Activated CD4-positive, alpha-beta T cell treated with anti-CD3 and anti-CD28 coated beads, Interleukin-2, amount 50 U/mL, for 24 hours (primary cell): Measurements from ENCODE around the gene PPP1R9B.

ENCODE experiments used
- DNase-seq, 2 donors: peaks; one replicate each; pipeline ENCODE4 v3.0.0-alpha.2; 2020; ENCODE audit warnings: low read depth in 1 of 2, low spot score in 1 of 2

PPP1R9B gene

DNA sequence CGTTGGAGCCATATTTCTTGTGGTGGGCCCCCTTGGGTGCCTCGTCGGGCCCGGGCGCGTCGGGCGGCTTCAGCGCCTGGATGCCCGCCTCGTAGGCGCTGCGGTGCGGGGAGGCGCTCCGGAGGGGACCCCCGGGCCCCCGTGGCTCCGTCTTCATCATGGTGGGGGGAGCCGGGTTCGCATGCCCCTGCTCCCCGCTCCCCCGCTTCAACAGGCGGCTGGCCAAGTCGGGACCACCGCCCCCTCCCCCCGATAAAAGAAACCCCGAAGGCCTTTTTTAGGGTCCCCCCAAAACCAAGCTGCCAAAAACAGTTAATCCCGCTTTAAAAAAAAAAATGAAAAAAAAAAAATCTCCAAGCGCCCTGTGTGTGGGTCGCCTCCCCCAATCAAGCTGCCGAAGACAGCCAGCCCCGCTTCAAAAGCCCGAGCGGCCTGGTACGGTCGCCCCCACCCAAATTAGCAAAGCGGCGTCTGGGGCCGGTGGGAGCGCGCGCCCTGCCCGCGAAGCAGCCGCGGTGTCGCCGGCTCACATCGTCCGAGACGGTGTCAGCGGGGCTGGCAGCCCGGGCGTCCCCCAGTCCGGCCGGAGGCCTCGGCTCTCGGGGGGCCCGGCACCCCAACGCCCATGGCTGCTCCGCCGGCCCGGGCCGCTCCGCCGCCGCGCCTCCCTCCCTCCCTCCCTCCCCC is at the start of gene PPP1R9B:
TSS of gene PPP1R9B (minus strand) at position 324 of the 687 bp plus-strand sequence. CDS start at position 160, 164 bp downstream.
- no peak for DNase-seq

DNA sequence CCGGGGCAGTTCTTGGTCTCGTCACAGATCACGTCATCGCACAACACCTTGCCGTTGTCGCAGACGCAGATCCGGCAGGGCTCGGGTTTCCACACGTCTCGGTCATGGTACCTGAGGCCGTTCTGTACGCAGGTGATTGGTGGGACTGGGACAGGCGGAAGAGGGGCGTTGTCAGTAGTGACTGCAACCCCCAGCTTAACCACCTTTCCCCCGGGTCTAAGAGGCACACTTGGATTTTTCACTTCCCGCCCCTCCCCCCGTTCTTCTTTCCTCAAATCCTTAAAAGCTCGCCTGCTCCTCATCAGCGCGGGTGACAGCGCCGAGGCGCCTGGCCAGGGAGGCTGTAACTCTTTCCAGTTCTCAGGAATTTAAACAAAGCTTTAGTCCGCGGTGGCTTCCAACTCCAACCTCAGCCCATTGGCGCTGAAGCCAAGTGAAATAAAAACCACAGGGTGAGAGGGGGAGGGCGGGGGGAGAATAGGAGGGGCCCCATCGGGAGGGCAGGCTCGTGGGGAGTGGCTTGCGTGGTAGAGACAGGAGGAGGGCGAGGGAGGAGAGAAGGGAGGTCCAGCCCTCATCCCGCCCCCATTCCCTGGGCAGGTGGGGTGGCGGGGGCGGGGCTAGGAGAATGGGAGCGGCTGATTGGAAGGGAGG is 49.5 kb upstream of the PPP1R9B start:
- peak; percentile 14 to 36 for DNase-seq

GRCh38 chr17:50199211-50199802 is 48.8 kb upstream of the PPP1R9B start:
- DNase-seq, result no peak

DNA sequence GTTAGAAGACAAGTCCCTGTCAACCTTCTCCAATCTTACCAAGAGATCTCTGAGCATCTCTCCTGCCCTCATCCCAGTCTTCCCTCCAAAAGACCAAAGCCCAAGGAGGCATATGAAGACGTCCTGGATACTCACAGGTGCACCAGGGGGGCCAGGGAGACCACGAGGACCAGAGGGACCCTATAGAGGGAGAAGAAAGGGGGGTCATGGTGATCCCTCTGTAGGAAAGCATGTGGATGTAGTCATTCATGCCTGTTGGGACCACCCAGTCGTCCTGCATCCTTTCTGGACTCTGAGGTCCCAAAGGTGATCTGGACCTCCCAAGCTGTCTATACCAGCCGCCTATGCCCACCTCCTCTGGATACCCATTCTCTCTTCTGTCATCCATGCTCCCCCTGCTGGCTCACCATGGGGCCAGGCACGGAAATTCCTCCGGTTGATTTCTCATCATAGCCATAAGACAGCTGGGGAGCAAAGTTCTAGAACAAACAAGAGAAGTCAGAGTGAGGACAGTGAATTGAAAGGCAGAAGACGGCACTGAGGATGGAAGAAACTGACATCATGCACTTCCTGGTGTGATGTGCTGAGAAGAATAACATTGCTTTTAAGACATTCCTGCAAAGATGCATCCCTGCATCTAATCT is 47.7 kb upstream of the PPP1R9B start:
- peak; percentile 30 to 43 for DNase-seq

DNA sequence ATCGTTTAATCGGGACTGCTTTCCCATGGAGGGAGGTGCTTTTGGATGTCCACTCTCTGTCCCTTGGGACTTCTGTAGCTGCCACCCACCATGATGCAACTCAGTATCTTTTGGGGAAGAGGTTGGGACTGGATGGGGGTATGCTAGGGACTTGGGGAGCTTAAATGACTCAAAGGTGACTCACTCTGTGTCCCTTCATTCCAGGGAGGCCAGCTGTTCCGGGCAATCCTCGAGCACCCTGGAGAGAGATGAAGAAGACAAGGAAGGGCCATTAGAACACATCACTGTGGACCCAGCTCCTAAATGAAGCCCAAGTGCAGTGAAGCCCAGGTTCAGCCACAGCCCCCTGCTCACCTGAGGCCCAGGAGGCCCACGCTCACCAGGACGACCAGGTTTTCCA is 46.3 kb upstream of the PPP1R9B start:
- no peak for DNase-seq

- DNase-seq, result no peak
Observed at GRCh38 chr17:50196036-50196435, 45.6 kb upstream of the PPP1R9B start.

GRCh38 chr17:50194934-50195865 is 44.7 kb upstream of the PPP1R9B start:
- DNase-seq, result no peak

- no peak for DNase-seq
Observed at GRCh38 chr17:50194140-50194933, 43.9 kb upstream of the PPP1R9B start.

DNA sequence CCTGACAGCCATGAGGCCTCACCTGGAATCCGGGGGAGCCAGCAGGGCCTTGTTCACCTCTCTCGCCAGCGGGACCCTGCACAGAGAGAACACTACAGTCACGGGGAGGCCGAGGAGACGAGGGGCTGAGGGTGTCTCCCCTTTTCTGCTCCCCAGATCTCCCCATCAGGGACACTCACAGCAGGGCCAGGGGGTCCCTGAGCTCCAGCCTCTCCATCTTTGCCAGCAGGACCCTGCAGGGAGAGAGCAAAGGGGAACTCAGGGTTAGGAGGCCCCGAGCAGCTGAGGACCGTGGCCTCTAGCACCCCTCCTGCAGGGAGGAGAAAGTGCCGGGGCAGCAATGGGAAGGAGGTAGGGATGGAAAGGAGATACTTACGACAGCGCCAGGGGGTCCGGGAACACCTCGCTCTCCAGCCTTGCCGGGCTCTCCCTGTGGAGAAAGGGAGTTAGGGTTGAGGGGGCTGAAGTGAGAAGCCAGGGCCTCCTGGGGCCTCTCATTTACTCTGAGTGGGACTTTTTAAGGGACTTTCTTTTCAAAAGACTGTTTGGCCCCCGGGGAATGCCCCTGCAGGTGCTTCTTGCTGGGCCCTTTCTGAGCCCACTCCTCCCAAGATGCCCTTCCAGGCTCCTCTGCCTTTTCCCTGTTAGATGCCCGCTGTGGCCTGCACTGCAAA is 42.3 kb upstream of the PPP1R9B start:
- no peak for DNase-seq

DNA sequence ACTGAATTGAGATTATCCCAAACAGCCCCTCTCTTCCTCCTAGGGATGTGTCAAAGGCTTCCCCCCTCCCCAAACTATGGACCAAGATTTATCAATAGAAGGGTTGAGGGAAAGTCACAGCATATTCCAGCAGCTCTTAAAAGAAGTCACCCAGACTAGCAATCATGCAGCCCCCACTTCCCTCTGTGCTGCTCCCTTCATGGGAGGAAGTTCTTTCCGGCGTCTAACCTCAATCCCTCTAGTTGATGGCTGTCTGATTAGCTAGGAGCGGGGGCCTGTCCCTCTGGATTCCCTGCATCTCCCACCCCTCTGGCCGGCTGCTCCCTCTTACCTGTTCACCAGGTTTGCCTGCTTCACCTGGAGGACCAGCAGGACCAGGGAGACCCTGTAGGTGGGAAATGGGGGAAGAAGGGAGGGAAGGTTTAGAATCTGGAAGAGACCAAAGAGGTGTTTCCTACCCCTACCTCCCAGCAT is 41.7 kb upstream of the PPP1R9B start:
- DNase-seq, result no peak

- no peak for DNase-seq
Observed at GRCh38 chr17:50191359-50192143, 41.1 kb upstream of the PPP1R9B start.

DNA sequence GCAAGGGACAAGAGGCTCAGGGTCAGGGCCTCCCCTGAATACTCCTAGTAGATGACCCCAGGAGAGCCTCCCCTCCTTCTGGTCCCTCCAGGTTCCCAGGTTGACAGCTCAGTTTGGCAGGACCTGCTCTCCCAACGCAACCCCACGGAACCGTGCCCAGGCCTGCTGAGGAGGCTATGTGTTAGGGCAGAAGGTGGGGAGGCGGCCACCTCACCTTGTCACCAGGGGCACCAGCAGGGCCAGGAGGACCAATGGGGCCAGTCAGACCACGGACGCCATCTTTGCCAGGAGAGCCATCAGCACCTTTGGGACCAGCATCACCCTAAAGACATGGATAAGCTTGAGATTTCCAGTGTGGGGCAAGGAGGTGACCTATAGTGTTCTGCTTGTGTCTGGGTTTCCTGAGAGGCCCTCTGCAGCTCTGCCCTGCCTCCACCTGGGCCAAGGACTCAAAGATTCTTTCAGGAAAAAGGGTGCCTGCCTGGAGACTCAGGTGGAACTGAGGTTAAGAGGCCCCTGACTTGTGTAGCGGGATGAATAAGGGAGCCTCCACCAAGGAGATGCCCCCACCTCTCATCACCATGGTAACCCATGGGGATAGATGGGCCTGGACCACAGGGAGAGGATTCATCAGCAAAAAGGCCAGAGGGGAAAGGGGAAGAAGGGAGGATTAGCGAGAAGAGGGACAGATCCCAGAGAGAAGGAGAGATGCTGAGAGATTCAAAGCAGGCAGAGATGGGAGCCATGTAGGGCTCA is 40.3 kb upstream of the PPP1R9B start:
- no peak for DNase-seq

GRCh38 chr17:50190293-50190602 is 39.8 kb upstream of the PPP1R9B start:
- no peak for DNase-seq

DNA sequence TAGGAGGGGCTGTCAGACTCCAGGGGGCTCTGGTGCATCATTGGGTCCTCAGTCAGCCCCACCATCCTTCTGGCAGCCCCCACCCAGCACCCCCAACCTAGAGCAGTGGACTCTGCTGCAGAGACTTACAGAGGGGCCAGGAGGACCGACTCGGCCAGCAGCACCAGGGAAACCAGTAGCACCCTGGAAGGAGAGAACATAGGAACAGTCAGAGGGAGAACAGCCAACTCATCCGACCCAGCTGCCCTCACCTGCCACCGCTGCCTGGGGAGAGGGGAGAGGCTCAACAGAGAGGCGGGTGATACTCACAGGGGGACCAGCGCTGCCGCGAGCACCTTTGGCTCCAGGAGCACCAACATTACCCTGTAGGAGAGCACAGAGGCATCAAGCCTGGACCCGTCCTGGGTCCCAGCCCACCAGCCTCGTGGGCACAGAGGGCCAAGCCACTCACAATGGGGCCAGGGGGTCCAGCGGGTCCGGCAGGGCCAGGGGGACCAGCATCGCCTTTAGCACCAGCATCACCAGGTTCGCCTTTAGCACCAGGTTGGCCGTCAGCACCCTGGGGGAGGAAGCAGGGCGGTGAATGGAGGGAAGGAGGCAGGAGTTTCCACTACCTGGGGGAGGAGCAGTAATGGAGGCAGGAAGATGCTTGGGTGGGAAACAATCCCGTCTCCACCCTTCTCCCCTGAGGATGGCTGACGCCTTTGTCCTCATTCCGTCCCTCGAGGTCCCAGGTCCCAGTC is 39.2 kb upstream of the PPP1R9B start:
- no peak for DNase-seq

GRCh38 chr17:50188921-50189549 is 38.6 kb upstream of the PPP1R9B start:
- no peak for DNase-seq

GRCh38 chr17:50188531-50188920 is 38.0 kb upstream of the PPP1R9B start:
- DNase-seq, result no peak
